NCI-H524 treated with DMSO at 0.1 percent for 48 hours (cell line): ENCODE data around the gene TTK.

ENCODE experiments used
- DNase-seq: peaks from one replicate; lab custom pipeline; 2025; lab: John Stamatoyannopoulos, UW

TTK gene

DNA sequence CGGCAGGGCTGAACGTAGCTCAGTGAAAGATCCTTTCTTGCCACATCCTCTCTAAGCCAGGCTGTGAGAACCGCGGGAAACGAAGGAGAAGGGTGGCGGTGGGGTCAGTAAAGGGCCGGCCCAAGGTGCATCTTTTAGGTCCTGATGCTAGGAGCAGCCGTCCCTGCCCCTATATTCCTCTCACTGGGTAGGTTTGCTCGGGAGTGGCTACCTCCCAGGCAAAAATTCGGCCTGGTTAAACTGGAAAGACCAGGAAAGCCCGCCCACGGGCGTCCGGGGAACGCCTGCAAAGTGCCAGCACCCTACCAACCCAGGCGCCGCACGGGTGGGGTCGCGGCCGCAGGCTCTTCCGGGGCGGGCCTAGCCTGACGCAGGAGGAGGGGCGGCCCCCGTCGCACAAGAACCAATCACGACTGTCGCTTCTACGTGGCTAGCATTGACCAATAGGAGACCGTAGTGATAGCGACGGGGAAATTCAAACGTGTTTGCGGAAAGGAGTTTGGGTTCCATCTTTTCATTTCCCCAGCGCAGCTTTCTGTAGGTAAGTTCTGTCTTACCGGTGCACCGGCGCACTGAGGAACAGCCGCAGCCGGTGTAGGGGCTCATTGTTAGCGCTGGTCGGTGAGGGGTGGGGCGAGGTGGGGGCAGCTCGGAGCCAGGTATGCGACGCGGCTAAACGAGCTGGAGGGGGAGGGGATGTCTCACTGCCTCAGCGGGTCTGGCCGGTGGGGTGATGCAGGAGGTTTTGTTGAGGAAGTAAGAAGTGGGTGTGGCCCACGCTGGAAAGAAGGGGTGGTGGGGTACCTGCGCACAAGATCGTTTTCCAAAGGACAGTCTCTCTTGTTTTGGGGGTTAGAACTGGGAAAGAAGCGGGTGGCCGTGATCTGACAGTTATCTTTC is at the start of gene TTK:
Gene TTK (plus strand): TSS at position 477 of the 900 bp plus-strand sequence. CDS start 1,195 bp downstream, outside the sequence.
- DNase-seq, result peak; percentile 79

- no peak for DNase-seq
Observed at GRCh38 chr6:79954849-79955248, 49.6 kb upstream of the TTK start.

DNA sequence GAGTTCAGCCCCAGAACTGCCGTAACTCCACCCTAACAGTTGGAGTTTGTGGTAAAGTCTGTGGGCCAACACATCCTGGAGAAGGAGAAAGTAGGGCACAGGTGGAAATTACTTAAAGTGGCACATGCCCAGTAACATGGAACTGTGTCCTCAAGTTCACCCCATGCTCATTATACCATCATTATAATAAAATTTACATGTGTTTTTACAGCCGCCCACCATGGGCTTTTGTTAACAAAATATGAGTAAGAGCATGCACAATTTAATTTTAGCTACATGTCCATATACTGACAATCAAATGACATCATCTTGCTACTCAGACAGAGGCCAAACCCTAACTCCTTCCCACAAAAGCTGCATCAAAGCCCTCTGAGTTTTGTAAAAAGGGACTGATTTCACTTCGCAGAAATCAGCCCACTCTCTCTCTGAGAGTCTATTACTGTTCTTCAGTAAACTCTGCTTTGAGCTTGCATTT is 39.8 kb upstream of the TTK start:
- no peak for DNase-seq

DNA sequence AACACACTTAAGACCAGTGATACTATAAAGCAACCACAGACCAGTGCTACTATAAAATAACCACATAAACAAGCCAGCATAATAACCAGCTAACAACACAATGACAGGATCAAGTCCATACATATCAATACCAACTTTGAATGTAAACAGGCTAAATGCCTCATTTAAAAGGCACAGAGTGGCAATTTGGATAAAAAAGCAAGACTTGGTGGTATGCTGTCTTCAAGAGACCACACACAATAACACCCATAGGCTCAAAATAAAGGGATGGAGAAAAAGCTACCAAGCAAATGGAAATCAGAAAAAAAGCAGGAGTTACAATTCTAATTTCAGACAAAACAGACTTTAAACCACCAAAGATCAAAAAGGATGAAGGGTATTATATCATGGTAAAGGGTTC is 37.3 kb upstream of the TTK start:
- no peak for DNase-seq

GRCh38 chr6:79969784-79970183 is 34.7 kb upstream of the TTK start:
- DNase-seq, result no peak

- no peak for DNase-seq
Observed at GRCh38 chr6:79971193-79971592, 33.3 kb upstream of the TTK start.

GRCh38 chr6:79981652-79982051 is 22.8 kb upstream of the TTK start:
- no peak for DNase-seq

- DNase-seq, result no peak
Observed at GRCh38 chr6:79984261-79984660, 20.2 kb upstream of the TTK start.

- DNase-seq, result no peak
Observed at GRCh38 chr6:79985128-79985527, 19.3 kb upstream of the TTK start.

DNA sequence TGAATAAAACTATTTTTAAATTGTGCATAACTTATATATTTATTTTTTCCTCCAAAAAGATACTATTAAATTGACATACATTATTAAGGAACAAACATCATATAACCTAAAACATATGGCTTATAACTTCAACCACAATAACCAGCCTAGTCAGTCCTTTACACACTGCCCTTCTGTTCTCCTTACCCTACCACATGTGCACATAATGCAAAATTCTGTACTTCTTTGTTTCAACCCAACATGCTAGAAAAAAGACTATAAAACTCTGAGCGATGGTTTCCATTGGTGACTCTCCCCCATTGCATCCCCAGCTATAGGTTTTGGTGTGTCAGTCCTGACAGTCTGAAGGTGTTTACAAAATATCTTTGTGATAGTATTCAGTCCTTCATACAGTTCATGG is 14.8 kb upstream of the TTK start:
- no peak for DNase-seq

GRCh38 chr6:79993012-79993910 is 11.2 kb upstream of the TTK start:
- DNase-seq, result no peak

- DNase-seq, result no peak
Observed at GRCh38 chr6:79993911-79994309, 10.5 kb upstream of the TTK start.

DNA sequence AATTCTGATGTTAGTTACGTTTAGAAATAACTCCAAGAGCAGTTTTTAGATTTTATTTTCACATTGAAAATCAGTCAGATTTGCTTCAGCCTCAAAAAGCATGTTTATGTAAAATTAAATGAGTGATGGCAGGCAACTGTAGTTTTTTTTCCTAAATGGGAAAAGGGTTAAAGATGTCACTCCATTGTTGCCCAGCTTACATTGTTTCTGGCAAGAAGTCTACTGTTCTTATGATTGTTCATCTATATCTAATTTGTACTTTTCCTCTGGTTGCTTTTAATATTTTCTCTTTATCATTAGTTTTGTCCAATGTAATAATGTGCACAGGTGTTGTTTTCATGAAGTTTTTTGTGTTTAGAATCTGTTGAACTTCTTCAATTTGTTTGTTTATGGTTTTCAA is 6.7 kb upstream of the TTK start:
- no peak for DNase-seq

DNA sequence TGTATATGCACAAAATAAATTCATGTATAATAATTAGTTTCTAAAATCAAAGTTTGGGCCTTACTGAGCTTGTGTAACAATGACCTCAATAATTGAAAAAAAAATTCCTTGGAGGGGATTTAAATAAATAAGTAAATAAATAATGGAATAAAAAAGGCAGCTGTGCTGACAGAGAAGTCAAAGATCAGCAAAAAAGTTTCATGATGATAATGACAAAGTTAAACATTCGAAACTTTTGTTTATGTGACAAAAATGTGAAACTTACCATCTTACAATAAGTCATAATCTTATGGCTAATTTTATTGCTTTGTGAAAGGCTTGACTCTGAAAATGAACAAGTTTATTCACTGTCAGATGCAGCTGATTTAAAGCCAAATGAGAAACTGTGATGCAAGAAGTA is 3.1 kb upstream of the TTK start:
- DNase-seq, result no peak

DNA sequence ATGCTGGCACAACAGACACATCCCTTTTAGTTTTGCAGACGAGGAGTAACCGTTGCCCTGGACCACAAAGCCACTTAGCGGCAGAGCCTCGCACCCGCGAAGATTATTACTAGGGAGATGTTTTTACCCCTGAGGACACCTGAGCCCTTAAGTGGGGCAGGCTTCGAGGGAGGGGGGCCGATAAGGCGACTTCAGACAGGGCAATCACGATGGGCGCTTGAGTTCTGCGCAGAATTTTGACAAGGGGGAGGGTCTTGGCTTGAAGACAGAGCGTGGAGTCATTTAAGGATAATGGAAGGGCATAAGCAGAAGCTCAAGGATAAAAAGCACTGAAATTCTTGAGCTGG is 650 bp upstream of the TTK start:
- no peak for DNase-seq

DNA sequence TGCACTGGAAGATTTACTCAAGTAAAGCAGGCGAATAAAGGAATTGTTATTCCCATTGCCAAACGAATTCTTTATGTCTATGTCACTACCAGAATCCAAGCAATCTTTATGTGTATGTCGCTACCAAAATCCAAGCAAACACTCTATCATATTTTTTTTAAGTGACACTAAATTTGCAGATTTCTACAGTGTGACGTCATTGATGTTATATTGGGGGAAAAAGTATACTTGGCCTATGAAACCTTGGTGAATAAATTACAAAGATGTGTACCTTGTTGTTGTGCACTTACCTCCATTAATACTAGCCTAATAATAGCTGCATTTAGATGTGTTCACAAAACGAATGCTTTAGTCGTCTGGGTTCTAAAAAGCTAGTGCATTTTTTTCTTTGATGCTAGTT is 957 bp downstream of the TTK start:
- no peak for DNase-seq

GRCh38 chr6:80006541-80006940 is 2.1 kb downstream of the TTK start:
- no peak for DNase-seq

- DNase-seq, result no peak
Observed at GRCh38 chr6:80009531-80009930, 5.1 kb downstream of the TTK start.

GRCh38 chr6:80010288-80010687 is 5.8 kb downstream of the TTK start:
- no peak for DNase-seq

DNA sequence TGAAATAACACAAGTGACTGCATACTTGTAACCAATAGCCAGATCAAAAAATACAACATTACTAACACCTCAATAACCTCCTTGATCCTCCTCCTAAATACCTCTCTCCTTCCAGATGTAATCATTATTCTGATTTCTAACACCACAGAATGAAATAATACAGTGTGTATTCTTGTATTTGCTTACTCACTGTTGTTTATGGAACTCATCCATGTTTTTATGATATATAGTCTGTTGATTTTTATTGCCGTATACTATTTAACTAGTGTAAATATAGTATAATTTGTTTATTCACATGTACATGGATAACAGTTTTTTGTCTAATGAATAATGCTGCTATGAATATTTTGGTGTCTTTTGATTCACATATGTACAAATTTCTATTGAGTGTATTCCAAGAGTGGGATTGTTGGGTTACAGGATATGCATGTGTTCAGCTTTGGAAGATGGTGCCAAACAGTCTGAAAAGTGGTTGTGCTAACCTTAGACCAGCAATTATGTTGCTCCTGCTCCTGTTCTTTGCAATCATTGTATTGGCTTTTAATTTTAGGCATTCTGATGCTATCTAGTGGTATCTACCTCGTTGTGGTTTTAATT is 11.5 kb downstream of the TTK start:
- no peak for DNase-seq

DNA sequence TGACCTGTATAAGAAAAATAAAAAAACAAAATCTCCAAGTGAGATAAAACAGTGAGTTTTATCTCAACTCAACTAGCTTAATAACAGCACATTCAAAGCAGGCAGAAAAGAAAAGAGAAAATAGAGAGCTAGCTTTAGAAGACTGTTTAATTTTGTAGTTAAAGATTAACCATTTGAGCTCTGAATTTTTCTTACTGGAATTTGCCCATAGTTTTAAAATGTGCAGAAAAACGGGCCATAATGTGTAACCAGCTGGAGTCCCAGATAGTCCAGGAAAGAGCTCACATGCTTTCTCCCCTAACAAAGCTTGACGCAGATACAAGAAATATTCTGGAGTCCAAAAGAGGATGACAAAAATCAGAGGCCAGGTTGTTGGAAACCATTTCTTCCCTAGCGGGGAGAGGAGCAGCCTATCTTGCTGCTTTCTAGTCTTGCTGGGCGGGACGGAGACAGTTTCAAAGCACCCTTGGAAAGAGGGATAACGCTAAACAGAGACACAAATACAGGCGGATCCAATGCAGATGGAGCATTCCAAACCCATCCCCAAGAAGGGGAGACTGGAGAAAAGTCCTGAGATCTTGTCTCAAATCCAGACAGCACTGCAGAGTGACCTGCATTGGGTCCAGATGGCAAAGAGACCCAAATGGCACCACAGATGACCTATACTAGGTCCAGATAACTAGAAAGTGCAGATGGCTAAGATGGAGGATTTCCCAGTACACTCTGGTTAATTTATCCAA is 16.1 kb downstream of the TTK start:
- no peak for DNase-seq

DNA sequence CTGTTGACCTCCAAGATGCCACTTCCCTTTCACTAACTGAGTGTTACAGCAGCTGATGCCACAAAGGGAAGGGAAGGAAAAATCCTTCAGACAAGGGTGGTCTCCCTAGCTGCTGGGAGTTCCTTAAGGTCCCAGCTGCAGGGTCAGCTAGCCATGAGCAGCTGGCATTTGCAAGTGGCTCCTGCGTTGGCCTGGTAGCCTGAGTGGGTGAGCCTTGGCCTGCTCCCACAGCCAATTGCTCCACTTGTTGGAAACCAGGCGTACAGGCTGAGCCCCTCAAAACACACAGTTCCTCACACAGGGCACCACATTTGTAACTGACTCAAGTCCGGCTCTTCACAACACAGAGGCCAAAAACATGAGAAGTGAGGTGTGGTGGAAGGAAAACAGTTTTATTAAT is 16.7 kb downstream of the TTK start:
- no peak for DNase-seq
